DMS153 treated with DMSO at 0.1 percent for 48 hours (cell line): Measurements from ENCODE around the gene APOBEC3A.
"Not testable (repeated sequence)": the region's sequence is repeated elsewhere in the genome, so short reads cannot be mapped to it uniquely, and the experiment has no call there.

ENCODE experiments used
- DNase-seq: peaks from one replicate; lab custom pipeline; 2025; ENCODE audit not compliant: unreplicated experiment; lab: John Stamatoyannopoulos, UW

The APOBEC3A gene

DNA sequence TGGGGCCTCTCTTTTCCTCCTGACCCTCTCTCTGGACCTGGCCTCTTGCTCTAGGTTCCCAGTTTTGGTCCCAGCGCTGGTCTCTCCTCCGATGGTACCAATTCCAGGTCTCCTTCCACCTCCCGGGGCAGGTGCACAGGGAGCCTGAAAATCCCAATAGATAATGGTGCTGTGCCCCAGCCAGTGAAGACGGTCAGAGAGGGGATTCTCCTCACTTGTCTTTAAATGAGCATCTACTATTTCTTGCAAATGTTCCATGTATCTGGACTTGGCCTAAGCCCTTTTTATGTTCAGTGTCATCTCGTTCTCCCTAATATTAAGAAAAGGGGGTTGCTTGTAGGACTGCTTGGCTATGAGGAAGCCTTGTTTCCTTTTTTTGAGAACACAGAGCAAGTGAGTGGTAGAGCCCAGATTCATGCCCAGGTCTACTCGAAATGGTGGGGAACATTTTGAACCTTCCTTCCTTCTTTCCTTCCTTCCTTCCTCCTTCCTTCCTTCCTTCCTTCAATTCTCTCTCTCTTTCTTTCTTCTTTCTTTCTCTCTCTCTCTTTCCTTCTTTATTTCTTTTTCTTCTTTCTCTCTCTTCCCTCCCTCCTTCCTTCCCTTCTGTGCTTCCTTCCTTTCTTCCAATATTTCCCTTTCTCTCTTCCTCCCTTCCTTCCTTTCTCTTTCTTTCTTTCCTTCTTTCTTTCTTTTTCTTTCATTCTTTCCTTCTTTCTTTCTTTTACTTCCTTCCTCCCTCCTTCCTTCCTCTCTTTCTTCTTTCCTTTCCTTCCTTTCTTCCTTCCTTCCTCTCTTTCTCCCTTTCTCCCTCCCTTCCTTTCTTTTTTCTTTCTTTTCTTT is 620 bp downstream of the APOBEC3A start:
- DNase-seq: no peak

- not testable (repeated sequence) for DNase-seq
Observed at GRCh38 chr22:38958651-38958943, 1.2 kb downstream of the APOBEC3A start.

- no peak for DNase-seq
Observed at GRCh38 chr22:38959590-38959989, 2.2 kb downstream of the APOBEC3A start.

DNA sequence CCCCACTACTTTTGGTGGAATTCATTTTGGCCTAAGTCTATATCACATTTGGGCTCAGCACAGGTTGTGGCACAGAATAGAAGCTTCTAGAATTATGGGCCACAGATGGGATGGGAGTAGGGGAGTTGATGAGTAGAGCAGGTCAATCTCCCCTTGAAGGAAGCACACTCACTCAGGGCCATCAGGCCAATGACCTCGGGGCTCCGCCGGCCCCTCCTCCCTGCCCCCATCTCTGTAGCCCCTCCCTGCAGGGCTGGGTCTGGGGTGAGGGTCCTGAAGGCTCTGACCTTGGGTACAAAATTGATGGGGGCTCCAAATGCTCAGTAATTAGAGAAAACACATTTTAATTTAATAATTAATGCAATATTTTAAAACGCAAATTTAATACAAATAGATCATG is 3.3 kb downstream of the APOBEC3A start:
- not testable (repeated sequence) for DNase-seq

DNA sequence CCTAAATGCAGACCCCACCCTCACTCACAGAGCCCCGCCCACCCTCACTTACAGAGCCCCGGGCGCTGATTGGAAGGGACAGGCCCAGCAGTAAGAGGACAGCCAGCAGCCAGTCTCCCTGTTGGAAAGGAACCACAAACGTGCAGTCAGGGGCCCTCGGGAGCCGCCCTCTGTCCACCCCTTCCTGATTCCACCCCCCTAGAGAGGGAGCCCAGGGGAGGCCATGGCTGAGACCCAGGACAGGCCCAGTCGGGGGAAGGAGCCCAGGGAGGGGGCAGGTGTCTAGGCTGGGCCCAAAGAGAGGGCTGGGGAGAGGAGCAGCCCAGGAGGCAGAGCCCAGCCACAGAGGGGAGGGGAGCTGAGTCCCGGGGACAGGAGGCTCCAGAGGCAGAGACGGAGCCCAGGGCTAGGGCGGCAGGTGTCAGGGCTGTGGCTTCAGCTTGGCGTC is 5.9 kb downstream of the APOBEC3A start:
- not testable (repeated sequence) for DNase-seq

GRCh38 chr22:38963872-38964271 is 6.5 kb downstream of the APOBEC3A start:
- DNase-seq: no peak

DNA sequence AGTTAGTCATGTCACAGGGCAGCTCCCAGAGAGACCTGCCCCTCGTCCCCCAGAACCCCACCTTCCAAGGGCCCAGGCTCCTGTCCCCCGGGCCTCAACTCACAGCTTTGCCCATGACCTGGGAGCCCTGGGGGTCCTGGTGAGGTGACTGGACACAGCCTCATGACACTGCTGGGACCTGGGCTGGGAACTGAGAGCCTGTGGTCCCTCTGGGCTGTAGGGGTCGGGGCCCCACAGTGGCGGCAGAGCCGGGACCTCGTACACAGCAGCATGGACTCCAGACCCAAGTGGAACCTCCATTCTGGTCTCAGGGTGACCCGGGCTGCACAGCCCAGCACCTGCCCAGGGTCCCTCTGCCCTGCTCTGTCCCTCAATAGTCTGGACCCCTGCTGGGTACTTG is 6.9 kb downstream of the APOBEC3A start:
- DNase-seq: no peak

- DNase-seq: no peak
Observed at GRCh38 chr22:38964989-38965388, 7.6 kb downstream of the APOBEC3A start.

- no peak for DNase-seq
Observed at GRCh38 chr22:38965614-38966379, 8.4 kb downstream of the APOBEC3A start.

GRCh38 chr22:38966380-38966702 is 8.9 kb downstream of the APOBEC3A start:
- DNase-seq: no peak

GRCh38 chr22:38966942-38967341 is 9.5 kb downstream of the APOBEC3A start:
- no peak for DNase-seq

- DNase-seq: no peak
Observed at GRCh38 chr22:38967451-38968450, 10.3 kb downstream of the APOBEC3A start.

DNA sequence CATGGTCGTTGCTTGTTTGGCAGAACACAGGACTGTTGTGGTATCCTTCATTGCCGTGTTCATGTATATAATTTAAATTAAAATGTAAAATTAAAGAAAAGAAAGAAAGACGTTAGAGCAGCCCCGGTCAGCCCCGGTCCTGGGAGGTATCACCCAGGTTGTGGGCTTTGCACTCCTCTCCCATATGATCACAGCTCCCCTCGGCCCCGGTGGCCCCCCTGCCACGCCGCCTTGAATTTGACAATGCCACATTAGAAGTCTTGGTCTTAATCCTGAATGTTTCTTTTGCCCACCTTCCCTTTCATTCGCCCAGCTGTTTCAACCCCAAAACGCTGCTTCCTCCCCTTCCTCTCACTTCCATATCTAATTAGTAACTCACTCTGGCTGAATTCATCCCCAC is 11.4 kb downstream of the APOBEC3A start:
- no peak for DNase-seq

DNA sequence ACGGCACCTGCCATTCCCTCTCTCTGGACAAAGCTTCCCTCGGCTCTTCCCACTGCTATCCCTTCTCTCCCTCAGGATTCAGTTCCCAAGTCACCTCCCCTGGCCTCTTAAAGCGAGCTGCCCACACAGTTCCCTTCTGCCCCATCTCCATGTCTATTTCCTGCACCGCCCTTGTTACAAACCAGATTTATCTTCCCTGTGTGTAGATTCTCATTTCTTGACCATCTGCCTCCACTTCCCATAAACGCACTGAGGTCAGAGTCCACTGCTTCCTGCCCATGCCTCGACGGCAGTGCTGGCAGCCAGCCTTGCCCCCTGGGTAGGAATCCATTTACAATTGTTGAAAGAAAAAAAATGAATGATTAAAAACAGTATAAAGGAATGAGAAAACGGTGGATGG is 13.1 kb downstream of the APOBEC3A start:
- DNase-seq: no peak

- DNase-seq: no peak
Observed at GRCh38 chr22:38971202-38971601, 13.8 kb downstream of the APOBEC3A start.

GRCh38 chr22:38971791-38972190 is 14.4 kb downstream of the APOBEC3A start:
- DNase-seq: no peak

GRCh38 chr22:38972558-38972957 is 15.1 kb downstream of the APOBEC3A start:
- DNase-seq: no peak

DNA sequence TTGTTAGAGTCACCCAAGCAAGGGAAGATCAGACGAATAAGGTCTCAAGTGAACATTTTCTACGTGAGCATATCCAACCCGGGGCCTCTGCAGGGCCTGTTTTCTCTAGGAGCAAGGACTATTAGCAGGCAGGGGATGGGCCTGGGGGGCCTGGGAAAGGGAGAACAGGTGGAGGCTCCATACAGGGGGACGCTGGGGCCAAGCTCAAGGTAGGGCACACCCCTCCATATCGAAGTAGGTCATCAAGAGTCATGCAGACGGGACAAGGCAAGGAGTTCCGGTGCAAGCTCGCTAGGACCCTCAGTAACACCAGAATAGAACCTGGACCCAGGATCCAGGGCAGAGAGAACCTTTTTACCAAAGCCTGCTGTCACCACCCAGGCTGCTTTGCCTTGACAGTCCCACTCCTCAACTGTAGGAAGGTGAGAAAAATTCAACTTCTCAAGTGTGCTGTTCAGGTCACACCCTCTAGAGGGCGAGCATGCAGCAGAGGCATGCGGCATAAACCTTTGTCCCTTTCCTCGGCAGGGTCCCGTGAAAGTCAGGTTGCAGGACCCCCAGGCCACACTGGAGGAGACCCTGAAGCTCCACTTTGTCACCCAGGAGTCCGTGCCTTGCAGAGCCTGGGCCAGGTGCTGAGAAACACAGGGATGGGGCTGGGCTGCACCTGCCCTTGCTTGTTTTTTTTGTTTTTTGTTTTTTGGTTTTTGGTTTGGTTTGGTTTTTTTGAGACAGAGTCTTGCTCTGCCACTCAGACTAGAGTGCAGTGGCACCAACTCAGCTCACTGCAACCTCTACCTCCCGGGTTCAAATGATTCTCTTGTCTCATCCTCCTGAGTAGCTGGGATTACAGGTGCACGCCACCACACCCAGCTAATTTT is 16.1 kb downstream of the APOBEC3A start:
- DNase-seq: no peak

- DNase-seq: no peak
Observed at GRCh38 chr22:38974170-38974825, 16.9 kb downstream of the APOBEC3A start.

DNA sequence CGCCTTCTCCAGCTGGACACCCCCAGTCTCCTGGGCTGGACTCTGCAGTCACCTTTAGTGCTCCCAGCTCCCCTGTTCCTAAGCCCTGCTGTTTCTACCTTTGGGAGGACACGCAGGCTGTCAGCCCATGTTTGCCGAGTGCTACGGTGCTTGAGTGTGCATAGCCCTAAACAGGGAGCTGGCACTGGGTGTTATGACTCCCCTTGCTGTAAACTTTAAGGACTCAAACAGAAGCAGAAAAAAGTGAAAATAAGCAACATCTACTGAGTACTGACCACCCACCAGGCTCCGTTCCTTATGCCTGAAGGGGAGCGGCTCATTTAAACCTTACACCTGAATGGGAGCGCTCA is 17.4 kb downstream of the APOBEC3A start:
- DNase-seq: no peak
